DMS153 (cell line): ENCODE measurements around the gene SPATS2.
"Not testable (repeated sequence)": the region's sequence is repeated elsewhere in the genome, so short reads cannot be mapped to it uniquely, and the experiment has no call there.

Source experiments
- DNase-seq: peaks from one replicate; lab custom pipeline; 2025; lab: John Stamatoyannopoulos, UW

SPATS2 gene

GRCh38 chr12:49518914-49519573 lies 151.8 kb downstream of the SPATS2 start:
- no peak for DNase-seq

DNA sequence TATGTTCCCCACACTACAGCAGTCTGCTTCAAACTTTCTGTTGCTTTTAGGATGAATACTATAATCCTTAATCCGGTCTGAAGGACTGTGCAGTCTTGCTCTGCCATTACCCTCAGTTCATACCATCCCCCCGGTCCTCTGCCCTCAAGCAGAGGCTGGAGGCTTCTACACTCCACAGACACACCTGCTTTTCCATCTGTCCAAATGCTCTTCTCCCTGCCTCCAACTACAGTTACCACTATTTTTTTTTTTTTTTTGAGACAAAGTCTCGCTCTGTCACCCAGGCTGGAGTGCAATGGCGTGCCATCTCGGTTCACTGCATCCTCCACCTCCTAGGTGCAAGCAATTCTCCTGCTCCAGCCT lies 152.3 kb downstream of the SPATS2 start:
- DNase-seq, result no peak

DNA sequence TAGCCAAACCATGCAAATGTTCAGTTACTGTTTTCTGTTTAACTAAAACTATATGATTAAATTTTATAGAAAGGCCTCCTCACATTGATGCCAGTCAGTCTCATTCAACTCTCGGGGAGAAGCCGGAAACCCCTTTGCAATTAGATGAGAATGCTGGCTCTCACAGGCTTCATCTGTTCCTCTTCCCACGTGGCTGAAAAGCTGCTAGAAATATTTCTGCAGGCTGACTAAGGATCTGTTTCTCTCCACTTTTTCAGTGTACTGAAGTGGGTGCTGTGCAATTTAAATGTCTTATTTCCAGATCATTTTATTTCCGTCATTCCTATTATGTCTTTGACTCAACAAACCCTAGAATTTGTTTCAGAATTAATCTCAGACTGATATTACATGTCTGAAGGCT lies 154.1 kb downstream of the SPATS2 start:
- no peak for DNase-seq

GRCh38 chr12:49524660-49525324 lies 157.5 kb downstream of the SPATS2 start:
- DNase-seq, result no peak

DNA sequence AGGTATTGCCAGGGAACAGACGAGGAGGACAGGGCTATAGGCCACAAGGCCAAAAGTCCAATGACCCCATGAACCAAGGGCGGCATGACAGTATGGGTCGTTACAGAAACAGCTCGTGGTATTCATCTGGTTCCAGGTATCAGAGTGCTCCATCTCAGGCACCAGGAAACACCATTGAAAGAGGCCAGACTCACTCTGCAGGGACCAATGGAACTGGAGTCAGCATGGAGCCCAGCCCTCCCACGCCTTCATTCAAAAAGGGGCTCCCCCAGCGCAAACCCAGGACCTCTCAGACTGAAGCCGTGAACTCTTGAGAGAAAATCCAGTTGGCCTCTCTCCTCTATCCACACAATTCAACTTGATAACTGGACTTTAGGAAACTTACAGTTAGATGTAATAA lies 158.7 kb downstream of the SPATS2 start:
- no peak for DNase-seq

GRCh38 chr12:49527361-49528130 lies 160.3 kb downstream of the SPATS2 start:
- no peak for DNase-seq

DNA sequence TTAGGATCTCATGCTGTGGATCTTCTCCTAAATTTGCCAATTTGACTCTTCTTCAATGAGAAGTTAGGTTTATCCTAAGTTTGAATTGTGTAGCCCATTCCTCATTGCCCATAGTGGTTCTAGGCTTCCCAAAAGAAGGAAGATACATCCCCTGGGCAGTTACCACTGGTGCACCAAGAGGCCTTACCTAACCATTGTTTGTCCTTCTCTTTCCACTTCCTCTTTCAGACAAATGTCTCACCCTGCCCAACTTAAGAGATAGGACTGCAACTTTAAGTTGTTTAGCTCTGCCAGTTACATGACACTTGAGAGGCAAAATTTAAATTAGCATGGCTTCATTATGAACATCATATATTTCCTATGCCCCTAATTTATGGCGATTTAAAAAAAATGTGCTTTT lies 162.2 kb downstream of the SPATS2 start:
- DNase-seq, result no peak

- DNase-seq, result no peak
Observed at GRCh38 chr12:49531745-49532144, 164.5 kb downstream of the SPATS2 start.

GRCh38 chr12:49533331-49533730 lies 166.1 kb downstream of the SPATS2 start:
- no peak for DNase-seq

DNA sequence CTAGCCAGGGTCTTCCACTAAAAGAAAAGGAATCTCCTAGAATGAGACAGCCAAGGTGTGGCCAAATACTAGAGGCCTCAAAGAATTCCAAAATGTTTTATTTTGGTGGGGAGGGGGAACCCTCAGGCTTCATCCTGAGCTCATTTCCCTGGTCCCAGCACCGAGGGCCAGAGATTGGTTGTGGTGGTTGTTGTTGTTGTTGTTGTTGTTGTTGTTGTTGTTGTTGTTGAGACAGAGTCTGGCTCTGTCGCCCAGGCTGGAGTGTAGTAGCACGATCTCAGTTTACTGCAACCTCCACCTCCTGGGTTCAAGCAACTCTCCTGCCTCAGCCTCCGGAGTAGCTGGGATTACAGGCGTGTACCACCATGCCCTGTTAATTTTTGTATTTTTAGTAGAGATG lies 166.9 kb downstream of the SPATS2 start:
- not testable (repeated sequence) for DNase-seq

- no peak for DNase-seq
Observed at GRCh38 chr12:49534731-49535278, 167.5 kb downstream of the SPATS2 start.

- no peak for DNase-seq
Observed at GRCh38 chr12:49535921-49536525, 168.8 kb downstream of the SPATS2 start.

- DNase-seq, result no peak
Observed at GRCh38 chr12:49536526-49537071, 169.3 kb downstream of the SPATS2 start.

DNA sequence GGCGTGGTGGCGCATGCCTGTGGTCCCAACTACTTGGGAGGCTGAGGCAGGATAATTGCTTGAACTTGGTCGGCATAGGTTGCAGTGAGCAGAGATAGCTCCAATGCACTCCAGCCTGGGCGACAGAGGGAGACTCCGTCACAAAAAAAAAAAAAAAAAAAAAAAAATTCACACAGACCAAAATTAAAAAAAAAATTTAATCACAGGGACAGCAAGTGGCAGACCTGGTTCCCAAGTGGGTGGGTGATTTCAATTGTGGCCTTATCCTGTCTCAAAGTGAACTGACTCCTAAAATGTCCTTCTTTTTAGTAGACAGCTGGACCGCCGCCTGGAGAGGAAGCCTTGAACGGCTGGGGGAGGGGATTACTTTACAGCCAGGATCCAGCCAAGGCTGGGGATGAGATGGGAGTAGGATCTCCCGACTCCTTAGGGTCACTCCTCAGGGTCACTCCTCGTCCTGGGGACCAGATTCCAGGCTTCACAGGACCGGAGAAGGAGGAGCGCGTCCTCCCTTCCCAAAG lies 170.0 kb downstream of the SPATS2 start:
- no peak for DNase-seq

GRCh38 chr12:49537752-49538509 lies 170.7 kb downstream of the SPATS2 start:
- no peak for DNase-seq

GRCh38 chr12:49538510-49539403 lies 171.5 kb downstream of the SPATS2 start, which contains the start of gene KCNH3:
Gene KCNH3 (plus strand): TSS chr12:49539030. CDS start chr12:49539417, 387 bp downstream.
- DNase-seq, result peak; percentile 39

- DNase-seq, result no peak
Observed at GRCh38 chr12:49539406-49540228, 172.4 kb downstream of the SPATS2 start.

DNA sequence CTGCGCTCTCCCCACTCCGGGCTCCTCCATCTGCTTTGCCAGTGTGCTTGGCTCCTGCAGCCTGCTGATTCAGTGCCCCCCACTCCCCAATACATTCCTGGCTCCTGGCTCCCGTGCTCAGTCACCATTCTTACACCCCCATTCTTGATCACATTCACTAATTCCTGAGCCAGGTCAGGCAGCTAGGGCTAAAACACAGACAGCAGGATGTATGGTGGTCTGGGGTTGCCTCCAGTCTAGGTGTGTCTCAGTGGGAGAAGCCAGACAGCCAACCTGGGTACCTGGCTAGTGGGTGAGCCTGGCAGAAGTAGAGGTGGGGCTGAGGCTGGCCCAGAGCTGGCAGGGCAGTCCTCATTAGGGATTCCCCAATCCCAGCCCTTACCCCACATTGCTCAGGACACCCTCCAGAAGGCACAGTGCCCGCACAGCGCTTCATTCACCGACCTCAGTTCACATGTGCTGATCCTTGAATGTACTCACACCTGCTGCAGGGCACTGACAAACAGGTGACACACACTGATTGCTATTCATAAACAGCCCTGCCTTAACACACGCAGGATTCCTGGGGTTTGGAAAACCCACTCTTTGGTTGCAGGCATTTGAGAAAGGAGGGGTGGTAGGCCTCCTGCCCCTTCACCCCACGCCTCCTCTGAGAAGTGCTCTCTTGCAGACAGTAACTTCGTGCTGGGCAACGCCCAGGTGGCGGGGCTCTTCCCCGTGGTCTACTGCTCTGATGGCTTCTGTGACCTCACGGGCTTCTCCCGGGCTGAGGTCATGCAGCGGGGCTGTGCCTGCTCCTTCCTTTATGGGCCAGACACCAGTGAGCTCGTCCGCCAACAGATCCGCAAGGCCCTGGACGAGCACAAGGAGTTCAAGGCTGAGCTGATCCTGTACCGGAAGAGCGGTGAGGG lies 173.2 kb downstream of the SPATS2 start:
- peak; percentile 38 for DNase-seq
